GM12864 (cell line): Measurements from ENCODE around the gene RBM19.

Experiments used
- DNase-seq: peaks from one replicate; pipeline ENCODE4 v3.0.0-alpha.2; 2011; ENCODE audit warnings: low read depth
- H3K4me3 ChIP-seq: 2 replicates; pipeline ENCODE4 v1.5.1; 2011; ENCODE audit warnings: mild to moderate bottlenecking, low read depth, low read length, control low read depth
- CTCF ChIP-seq: IDR thresholded peaks from 2 replicates; pipeline ENCODE4 v1.5.1; 2011; ENCODE audit warnings: low read depth, mild to moderate bottlenecking, moderate library complexity, low read length, control low read depth, inconsistent platforms; ENCODE audit errors: missing control alignments

The RBM19 gene

GRCh38 chr12:113910751-113911272 lies 55.3 kb downstream of the RBM19 start:
- H3K4me3 ChIP-seq: no peak overlapping the region
- DNase-seq: no peak
- no peak for TF ChIP-seq CTCF

GRCh38 chr12:113909776-113910420 lies 56.2 kb downstream of the RBM19 start:
- no peak for TF ChIP-seq CTCF
- H3K4me3 ChIP-seq: no peak overlapping the region
- no peak for DNase-seq

- TF ChIP-seq CTCF: no peak
- no peak for DNase-seq
- H3K4me3 ChIP-seq: no peak overlapping the region
These were observed 57.5 kb downstream of the RBM19 start for GRCh38 chr12:113908584-113909100.

- TF ChIP-seq CTCF: no peak
- DNase-seq: no peak
- H3K4me3 ChIP-seq: no peak overlapping the region
These were observed 58.5 kb downstream of the RBM19 start for GRCh38 chr12:113907446-113908180.

GRCh38 chr12:113906411-113907200 lies 59.5 kb downstream of the RBM19 start:
- no peak overlapping the region for H3K4me3 ChIP-seq
- no peak for DNase-seq
- no peak for TF ChIP-seq CTCF

- no peak overlapping the region for H3K4me3 ChIP-seq
- DNase-seq: no peak
- no peak for TF ChIP-seq CTCF
These were observed 60.3 kb downstream of the RBM19 start for GRCh38 chr12:113905829-113906228.
